Suprapubic skin (tissue), 4 donors: ENCODE results near the gene TGFBR1. TPM values are rescaled to one million over a fixed set of nuclear protein-coding genes. Genes with fewer than 3 reads are reported as not detected.

Source experiments
- DNase-seq, 2 donors: peaks; one replicate each; pipeline ENCODE4 v3.0.0-alpha.2; 2019; ENCODE audit warnings: low spot score in 2 of 2
- H3K27ac ChIP-seq: fragments of 200-600 bp; sonication (generic); one replicate; pipeline ENCODE4 v1.5.1; 2019
- H3K27me3 ChIP-seq: fragments of 200-600 bp; sonication (generic); one replicate; pipeline ENCODE4 v1.5.1; 2019
- H3K36me3 ChIP-seq: fragments of 200-600 bp; sonication (generic); one replicate; pipeline ENCODE4 v1.5.1; 2019
- H3K4me1 ChIP-seq: fragments of 200-600 bp; sonication (generic); one replicate; pipeline ENCODE4 v1.5.1; 2019
- H3K4me3 ChIP-seq: fragments of 200-600 bp; sonication (generic); one replicate; pipeline ENCODE4 v1.5.1; 2019; ENCODE audit warnings: mild to moderate bottlenecking
- H3K9me3 ChIP-seq: fragments of 200-600 bp; sonication (generic); one replicate; pipeline ENCODE4 v1.5.1; 2019
- CTCF ChIP-seq, 2 donors: fragments of 200-600 bp in 1 of 2; fragments of 450-650 bp in 1 of 2; sonication (generic) in 1 of 2; IDR thresholded peaks; one replicate each; pipeline ENCODE4 v1.5.1; 2016 to 2019; ENCODE audit warnings: antibody characterized with exemption in 2 of 2, mild to moderate bottlenecking in 1 of 2, moderate library complexity in 1 of 2
- EP300 ChIP-seq: sonication (generic); formaldehyde crosslinking; IDR thresholded peaks from one replicate; pipeline ENCODE4 v1.6.1; 2017; ENCODE audit warnings: antibody characterized with exemption
- POLR2A ChIP-seq, 2 donors: fragments of 450-650 bp; IDR thresholded peaks; one replicate each; pipeline ENCODE4 v1.6.1; 2017; ENCODE audit warnings: antibody characterized with exemption in 2 of 2, mild to moderate bottlenecking in 2 of 2, moderate library complexity in 2 of 2
- POLR2AphosphoS5 ChIP-seq, 3 donors: sonication (generic); formaldehyde crosslinking; IDR thresholded peaks; one replicate each; pipeline ENCODE4 v1.6.1; 2017; ENCODE audit warnings: antibody characterized with exemption in 3 of 3
- WGBS: methylation state at CpG from one replicate; pipeline ENCODE4 v1.1.5; 2018; 5-methylcytosine and 5-hydroxymethylcytosine counted together
- total RNA-seq, 4 donors: library from RNA; depleted of rRNA; stranded (reverse); fragments of >200 nt; gene quantifications; one replicate each; pipeline ENCODE4 v1.1.0, GENCODE V29; 2016

TGFBR1 gene
- total RNA-seq, 4 donors from 2014 or later: 11.3 to 19.8 (median 14.7) TPM

- Histone ChIP-seq H3K4me1 (peaks cover 21% of the 10 kb centered on the region), H3K27ac (no peak overlapping the region), H3K9me3 (no peaks in the 10 kb centered on the region), H3K4me3 (no peak overlapping the region), H3K36me3 (no peaks in the 10 kb centered on the region), H3K27me3 (no peaks in the 10 kb centered on the region)
- no peak for DNase-seq
- TF ChIP-seq CTCF (IDR thresholded peaks at IDR 0.05): no peak
- no peak for TF ChIP-seq POLR2AphosphoS5 (IDR thresholded peaks at IDR 0.05)
- WGBS: 91% methylated on average over 3 of the region's 3 CpGs
Measured at GRCh38 chr9:99124534-99125255, 19.8 kb downstream of the TGFBR1 start.

DNA sequence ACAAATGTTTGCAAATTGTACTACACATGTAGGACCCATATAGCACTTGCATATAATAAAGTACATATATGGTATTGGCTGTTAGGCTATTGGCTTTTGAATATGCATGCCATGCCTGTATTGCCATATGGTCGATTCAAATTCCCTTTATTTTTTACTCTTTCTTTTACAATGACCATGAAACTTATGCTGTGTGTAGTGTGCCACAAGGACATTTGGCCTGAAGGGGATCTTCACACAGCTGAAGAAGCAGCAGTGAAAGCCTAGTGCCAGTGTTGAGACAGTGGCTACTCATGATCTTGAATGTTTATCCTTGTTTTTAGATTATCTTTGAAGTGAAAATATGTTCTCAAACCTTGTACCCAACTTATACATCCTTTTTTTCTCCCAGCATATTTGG is 20.5 kb downstream of the TGFBR1 start:
- no peak overlapping the region for H3K27ac ChIP-seq
- WGBS: 92% methylated on average over 1 of the region's 1 CpG

GRCh38 chr9:99126312-99126711 is 21.4 kb downstream of the TGFBR1 start:
- H3K36me3 ChIP-seq: peaks cover 4% of the 10 kb centered on the region
- TF ChIP-seq POLR2AphosphoS5 (IDR thresholded peaks at IDR 0.05): no peak
- no peak for TF ChIP-seq CTCF (IDR thresholded peaks at IDR 0.05)
- no peak for TF ChIP-seq EP300
- TF ChIP-seq POLR2A (IDR thresholded peaks at IDR 0.05): no peak
- H3K4me1 ChIP-seq: peaks cover 15% of the 10 kb centered on the region
- no peak for DNase-seq
- no peak overlapping the region for H3K4me3 ChIP-seq
- no peaks in the 10 kb centered on the region for H3K9me3 ChIP-seq
- no peak overlapping the region for H3K27ac ChIP-seq
- no peaks in the 10 kb centered on the region for H3K27me3 ChIP-seq
- WGBS: 94% methylated on average over 2 of the region's 2 CpGs

More for the DNA sequence above, 20.5 kb downstream of the TGFBR1 start:
- Histone ChIP-seq H3K9me3 (no peaks in the 10 kb centered on the region), H3K4me3 (no peak overlapping the region), H3K36me3 (peaks cover 4% of the 10 kb centered on the region), H3K27me3 (no peaks in the 10 kb centered on the region), H3K4me1 (peaks cover 17% of the 10 kb centered on the region)
- TF ChIP-seq CTCF (IDR thresholded peaks at IDR 0.05): no peak
- no peak for TF ChIP-seq POLR2A (IDR thresholded peaks at IDR 0.05)
- no peak for DNase-seq

GRCh38 chr9:99127356-99128132 is 22.6 kb downstream of the TGFBR1 start:
- Histone ChIP-seq H3K4me1 (peaks cover 7% of the 10 kb centered on the region), H3K36me3 (peaks cover 4% of the 10 kb centered on the region), H3K9me3 (no peaks in the 10 kb centered on the region), H3K4me3 (no peak overlapping the region), H3K27me3 (no peaks in the 10 kb centered on the region), H3K27ac (no peak overlapping the region)
- DNase-seq: no peak
- 56% methylated on average over 3 of the region's 3 CpGs for WGBS
- TF ChIP-seq POLR2AphosphoS5 (IDR thresholded peaks at IDR 0.05): no peak
- no peak for TF ChIP-seq EP300
- no peak for TF ChIP-seq CTCF (IDR thresholded peaks at IDR 0.05)
- no peak for TF ChIP-seq POLR2A (IDR thresholded peaks at IDR 0.05)

GRCh38 chr9:99128133-99128406 is 23.2 kb downstream of the TGFBR1 start:
- H3K27ac ChIP-seq: no peak overlapping the region
- TF ChIP-seq EP300 (no peak), CTCF (IDR thresholded peaks at IDR 0.05) (no peak), POLR2AphosphoS5 (IDR thresholded peaks at IDR 0.05) (no peak), POLR2A (IDR thresholded peaks at IDR 0.05) (no peak)
- 74% methylated on average over 1 of the region's 1 CpG for WGBS
- no peaks in the 10 kb centered on the region for H3K9me3 ChIP-seq
- no peak overlapping the region for H3K4me3 ChIP-seq
- H3K36me3 ChIP-seq: peaks cover 4% of the 10 kb centered on the region
- DNase-seq: no peak
- H3K27me3 ChIP-seq: no peaks in the 10 kb centered on the region
- peaks cover 6% of the 10 kb centered on the region for H3K4me1 ChIP-seq
